Tibial nerve (tissue), 4 donors: ENCODE results near the gene GLUD1.

ENCODE experiments used
- EP300 ChIP-seq, 2 donors: sonication (generic); formaldehyde crosslinking; IDR thresholded peaks; one replicate each; pipeline ENCODE4 v1.6.1; 2017; ENCODE audit warnings: antibody characterized with exemption in 2 of 2, mild to moderate bottlenecking in 1 of 2
- POLR2A ChIP-seq, 2 donors: fragments of 450-650 bp; IDR thresholded peaks; one replicate each; pipeline ENCODE4 v1.6.1; 2017; ENCODE audit warnings: antibody characterized with exemption in 2 of 2, mild to moderate bottlenecking in 2 of 2, moderate library complexity in 2 of 2
- TF ChIP-seq, protein P1 (sequence below), 5 experiments: fragments of 200-600 bp in 3 of 5; fragments of 450-650 bp in 2 of 5; sonication (generic) in 3 of 5; IDR thresholded peaks; one replicate each; pipeline ENCODE4 v1.5.1; 2016 to 2019; ENCODE audit warnings: antibody characterized with exemption in 5 of 5, mild to moderate bottlenecking in 3 of 5, moderate library complexity in 2 of 5

DNA sequence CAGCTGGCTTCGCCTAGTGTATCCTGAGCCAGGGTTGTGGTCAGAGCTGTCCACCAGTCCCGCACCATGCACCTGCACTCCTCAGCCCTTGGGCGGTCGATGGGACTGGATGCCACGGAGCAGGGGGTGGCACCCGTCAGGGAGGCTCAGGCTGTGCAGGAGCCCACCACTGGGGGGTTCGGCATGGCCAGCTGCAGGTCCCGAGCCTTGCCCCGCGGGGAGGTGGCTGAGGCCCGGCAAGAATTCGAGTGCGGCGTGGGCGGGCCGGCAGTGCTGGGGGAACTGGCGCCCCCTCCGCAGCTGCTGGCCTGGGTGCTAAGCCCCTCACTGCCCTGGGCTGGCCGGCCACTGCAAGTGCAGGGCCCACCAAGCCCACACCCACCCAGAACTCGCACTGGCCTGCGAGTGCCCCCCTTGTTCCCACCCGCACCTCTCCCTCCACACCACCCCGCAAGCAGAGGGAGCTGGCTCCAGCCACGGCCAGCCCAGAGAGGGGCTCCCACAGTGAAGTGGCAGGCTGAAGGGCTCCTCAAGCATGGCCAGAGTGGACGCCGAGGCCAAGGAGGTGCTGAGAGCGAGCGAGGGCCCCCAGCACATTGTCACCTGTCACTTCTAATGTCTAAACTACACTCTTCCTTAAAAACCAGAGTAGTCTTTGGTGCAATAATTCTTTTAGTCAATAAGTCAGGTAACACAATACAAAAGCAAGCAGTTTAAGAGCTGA lies 63.6 kb downstream of the GLUD1 start:
- TF ChIP-seq, protein P1, sequence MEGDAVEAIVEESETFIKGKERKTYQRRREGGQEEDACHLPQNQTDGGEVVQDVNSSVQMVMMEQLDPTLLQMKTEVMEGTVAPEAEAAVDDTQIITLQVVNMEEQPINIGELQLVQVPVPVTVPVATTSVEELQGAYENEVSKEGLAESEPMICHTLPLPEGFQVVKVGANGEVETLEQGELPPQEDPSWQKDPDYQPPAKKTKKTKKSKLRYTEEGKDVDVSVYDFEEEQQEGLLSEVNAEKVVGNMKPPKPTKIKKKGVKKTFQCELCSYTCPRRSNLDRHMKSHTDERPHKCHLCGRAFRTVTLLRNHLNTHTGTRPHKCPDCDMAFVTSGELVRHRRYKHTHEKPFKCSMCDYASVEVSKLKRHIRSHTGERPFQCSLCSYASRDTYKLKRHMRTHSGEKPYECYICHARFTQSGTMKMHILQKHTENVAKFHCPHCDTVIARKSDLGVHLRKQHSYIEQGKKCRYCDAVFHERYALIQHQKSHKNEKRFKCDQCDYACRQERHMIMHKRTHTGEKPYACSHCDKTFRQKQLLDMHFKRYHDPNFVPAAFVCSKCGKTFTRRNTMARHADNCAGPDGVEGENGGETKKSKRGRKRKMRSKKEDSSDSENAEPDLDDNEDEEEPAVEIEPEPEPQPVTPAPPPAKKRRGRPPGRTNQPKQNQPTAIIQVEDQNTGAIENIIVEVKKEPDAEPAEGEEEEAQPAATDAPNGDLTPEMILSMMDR (IDR thresholded peaks at IDR 0.05): no peak
- no peak for TF ChIP-seq POLR2A (IDR thresholded peaks at IDR 0.05)
- TF ChIP-seq EP300 (IDR thresholded peaks at IDR 0.05): no peak
